Activated CD8-positive, alpha-beta memory T cell treated with anti-CD3 and anti-CD28 coated beads, Interleukin-2, amount 50 U/mL, for 48 hours (primary cell): ENCODE results near the gene KCNK6.

ENCODE experiments used
- DNase-seq: peaks from one replicate; pipeline ENCODE4 v3.0.0-alpha.2; 2020

Gene KCNK6

DNA sequence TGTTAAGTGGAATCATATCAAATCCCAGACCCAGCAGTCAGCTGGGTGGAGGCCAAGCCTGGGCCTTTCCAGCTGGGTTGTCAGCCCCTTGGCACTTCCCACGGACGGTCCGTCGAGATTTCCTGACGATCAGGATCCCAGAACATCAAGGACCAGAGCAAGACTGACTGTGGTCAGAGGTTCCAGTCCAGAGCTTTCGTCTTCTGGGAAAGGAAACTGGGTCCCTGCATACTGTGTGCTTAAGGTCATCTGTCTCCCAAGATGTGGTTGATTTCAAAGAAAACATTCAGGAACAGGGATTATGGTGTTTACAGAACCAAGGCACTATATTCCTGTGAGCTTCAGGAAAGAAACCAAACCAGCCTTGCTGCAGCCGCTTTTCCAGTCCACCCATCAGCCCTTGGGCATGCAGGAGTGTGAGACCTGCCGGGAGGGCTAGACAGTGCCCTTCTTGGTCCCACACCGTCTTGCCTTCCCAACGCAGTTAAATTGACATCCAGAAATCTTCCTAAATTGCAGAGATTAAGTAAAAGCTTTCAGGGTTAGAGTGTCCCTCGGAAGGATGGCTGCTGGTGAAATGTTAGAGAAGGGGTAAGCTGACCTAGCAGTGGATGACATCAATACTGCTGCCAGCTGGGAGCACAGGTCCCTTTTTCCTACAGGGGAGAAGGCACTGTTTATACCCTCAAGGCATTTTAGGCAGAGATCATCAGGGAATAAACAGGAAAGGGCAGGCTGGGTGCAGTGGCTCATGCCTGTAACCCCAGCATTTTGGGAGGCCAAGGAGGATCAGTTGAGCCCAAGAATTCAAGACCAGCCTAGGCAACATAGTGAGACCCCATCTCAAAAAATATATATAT lies 20.6 kb upstream of the KCNK6 start:
- no peak for DNase-seq

DNA sequence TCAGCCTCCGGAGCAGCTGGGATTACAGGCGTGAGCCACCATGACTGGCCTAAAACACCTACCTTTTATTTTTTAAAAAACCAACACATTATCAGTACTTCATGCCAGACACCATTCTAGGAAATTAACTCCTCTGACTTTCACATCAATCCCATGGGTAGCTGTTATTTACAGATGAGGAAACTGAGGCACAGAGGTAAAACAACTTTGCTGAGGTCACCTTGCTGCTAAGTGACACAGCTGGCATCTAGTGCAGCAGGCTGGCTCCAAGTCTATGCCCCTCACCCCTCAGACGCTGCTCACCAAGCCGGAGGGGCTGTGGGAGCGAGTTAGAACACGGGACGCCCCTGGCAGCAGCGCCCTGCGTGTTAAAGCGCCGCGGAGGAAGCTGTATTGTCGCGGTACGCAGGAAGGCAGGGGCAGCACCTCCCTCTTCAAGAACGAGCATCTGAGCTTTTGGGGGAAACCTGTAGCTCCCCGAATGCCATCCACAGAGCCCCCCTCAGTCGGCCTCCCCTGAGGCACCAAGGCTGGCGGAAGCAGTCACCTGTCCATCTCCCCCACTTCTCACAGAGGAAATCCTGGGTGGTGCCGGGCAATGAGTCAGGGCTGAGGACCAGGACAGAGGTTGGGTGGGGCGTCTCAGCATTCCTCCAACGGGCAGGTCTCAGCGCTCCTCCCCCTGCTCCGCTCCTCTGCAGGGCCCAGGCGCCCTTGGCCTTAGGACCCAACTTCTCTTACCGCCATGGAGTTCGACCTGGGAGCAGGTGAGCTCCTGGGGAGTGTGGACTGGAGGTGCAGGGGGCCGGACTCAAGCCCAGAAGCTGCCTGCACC lies 15.9 kb upstream of the KCNK6 start, which contains the start of gene C19orf33:
C19orf33 (plus strand) TSS at position 735 of the 835 bp plus-strand sequence; CDS start at position 746, 11 bp downstream.
- no peak for DNase-seq

DNA sequence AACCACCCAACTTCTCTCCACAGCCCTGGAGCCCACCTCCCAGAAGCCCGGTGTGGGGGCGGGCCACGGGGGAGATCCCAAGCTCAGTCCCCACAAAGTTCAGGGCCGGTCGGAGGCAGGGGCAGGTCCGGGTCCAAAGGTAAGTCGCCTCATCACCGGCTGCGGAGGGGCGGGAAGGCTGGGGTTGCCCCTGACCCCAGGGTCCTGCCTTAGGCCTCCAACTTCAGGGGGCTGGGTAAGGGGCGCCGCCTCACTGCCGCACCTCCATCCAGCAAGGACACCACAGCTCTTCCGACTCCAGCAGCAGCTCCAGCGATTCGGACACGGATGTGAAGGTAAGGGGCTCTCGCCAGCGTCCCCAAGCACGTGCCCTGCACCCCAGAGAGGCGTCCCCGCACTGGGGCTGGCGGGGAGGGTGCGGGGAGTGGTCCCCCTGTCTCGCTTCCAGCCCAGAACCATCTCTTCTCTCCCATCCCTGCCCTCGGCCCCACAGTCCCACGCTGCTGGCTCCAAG lies 15.2 kb upstream of the KCNK6 start:
- DNase-seq = no peak

DNA sequence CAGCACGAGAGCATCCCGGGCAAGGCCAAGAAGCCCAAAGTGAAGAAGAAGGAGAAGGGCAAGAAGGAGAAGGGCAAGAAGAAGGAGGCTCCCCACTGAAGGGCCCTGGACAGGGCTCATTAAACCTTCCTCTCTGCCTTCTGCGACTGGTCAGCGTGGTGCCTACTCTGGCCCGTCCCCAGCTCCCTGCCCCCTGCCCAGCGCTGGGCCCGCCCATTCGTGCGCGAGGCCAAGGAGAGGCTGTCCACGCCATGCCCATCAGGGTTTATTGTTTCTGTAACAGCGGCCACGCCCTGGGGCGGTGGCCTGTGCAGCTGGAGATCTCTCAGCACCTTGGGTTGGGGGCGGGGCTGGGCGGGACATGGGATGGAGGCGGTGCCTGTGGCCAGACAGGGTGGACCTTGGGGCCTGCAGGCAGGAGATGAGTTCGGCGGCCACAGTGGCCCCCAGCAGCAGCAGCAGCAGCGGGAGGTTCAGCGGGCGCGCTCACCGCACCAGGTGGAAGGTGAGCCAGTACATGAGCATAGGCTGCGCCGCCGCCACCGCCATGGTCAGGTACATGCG lies 14.7 kb upstream of the KCNK6 start:
- DNase-seq = no peak

DNA sequence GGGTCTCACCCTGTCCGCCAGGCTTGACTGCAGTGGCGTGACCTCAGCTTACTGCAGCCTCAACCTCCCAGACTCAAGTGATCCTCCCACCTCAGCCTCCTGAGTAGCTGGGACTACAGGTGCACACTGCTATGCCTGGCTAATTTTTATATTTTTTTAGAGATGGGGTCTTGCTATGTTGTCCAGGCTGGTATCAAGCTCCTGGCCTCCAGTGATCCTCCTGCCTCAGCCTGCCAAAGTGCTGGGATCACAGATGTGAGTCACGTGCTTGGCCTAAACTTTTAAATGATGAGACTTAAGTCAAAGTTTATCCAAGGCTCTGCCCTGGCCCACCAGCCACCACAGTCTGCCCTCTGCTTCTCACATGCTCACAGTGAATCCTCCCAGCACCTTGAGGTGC lies 13.4 kb upstream of the KCNK6 start:
- DNase-seq = no peak

DNA sequence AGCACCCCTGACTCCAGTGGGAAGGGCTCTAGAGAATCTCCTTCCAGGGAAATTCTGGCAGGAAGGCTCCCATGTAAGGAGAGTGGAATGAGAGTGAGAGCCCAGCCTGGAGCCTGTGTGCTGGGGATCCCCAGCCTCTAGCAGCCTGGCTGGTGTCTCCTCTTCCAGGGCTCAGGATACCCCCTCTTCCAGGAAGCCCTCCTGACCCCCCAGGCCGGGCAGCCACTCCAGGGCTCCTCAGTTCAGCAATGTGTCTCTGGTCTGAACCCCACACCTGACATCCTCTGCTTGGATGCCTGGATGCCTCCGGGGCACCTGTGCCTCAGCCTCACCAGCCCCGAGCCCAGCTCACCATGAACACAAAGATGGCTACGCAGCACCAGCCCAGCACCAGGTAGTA lies 12.6 kb upstream of the KCNK6 start:
- DNase-seq = no peak

DNA sequence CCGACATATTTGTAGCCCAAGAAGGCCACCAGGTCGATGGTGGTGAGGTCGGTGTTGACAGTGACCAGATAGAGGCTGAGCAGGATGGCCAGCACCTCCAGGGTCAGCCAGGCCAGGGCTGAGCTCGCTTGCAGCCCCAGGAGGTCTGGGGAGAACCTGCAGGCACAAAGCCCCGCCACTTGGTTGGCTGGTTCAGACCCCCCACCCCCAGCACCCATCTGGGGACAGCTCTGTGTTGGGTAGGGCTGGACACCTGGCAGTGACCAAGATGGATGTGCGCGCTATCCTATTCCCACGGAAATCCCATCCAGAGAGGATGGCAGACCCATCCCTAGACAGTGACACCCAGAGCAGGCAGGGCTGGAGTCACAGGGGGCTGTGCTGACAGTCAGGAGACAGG lies 12.0 kb upstream of the KCNK6 start:
- DNase-seq = no peak

DNA sequence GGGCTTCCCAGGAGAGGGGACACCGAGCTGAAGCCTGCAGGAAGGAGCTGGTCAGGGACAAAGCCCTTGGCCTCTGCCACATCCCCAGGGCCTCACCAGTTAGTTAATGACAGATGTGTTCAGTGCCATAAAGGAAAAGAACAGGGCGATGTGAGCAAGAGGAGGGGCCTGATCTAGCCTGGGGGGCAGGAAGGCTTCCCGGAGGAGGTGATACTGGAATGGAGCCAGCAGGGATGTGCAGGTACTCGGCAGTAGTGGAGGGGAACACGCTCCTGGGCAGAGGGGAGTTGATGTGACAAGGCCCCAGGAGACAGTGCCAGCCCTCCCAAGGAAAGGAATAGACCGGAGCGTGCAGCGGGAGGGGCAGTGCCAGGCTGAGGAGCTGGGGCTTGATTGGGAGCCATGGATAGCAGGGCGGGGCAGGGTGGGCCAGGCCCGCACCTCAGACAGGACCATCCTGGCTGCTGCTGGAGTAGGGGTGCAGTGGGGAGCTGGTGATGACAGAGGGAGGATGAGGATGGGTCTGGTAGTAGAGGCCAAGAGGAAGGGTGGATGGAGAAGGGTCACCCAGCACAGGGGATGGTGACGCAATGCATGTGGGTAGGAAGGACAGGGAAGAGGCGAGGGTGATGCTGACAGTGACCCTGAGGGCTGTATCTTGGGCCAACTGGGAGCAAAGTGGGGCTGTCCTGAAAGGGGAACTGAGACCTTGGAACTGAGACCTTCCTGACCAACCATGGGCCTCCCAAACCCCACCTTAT lies 11.5 kb upstream of the KCNK6 start:
- DNase-seq = no peak

DNA sequence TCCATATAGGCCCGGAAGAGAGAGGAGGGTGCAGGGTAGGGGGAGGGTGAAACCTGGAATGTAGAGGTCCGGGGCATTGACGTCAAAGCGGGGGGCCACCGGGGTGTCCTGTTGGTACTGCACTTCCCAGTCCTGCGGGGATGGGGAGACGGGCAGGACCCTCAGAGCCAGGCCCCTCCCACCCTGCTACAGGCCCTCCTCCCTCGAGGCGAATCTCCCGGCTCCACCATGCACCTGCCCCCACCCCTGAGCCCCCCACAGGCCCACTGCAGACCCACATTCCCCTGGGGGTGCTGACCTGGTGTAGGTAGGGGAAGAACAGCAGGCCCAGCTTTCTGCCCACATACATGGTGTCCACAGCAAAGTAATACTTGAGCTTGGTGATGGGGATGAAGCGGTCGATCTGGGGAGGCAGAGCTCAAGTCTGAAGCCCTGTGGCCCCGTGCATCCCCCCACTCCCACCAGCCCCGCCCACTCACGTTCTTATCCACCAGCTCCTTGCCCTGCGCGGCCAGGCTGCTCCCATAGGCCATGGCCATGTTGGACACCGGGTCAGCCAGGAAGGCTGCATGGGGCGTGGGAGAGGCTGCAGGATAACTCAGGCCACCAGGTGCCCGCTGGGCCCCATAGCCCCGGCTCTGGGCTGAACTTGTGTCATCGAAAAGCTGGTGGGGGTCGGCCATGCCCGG lies 10.6 kb upstream of the KCNK6 start:
- DNase-seq = no peak

DNA sequence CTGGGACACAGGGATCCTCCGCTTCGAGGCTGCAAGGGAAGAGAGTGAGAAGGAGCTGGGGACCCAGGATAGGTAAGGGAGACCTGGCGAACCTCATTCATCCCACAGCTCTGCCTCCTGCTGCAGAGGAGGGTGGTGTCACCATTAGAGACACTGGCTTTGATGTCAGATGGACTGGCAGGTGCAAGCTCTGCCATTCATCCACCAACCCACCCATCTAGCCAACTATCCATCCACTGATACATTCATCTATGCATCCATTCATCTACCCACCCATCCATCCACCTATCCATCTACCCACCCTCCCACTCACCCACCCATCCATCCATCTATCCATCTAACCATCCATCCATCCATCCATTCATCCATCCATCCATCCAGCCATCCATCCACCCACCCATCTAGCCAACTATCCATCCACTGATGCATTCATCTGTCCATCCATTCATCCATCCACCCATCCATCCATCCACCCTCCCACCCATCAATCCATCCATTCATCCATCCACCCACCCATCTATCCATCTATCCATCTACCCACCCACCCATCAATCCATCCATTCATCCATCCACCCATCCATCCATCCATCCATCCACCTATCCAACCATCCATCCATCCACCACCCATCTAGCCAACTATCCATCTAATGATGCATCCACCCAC lies 9.9 kb upstream of the KCNK6 start:
- no peak for DNase-seq

DNA sequence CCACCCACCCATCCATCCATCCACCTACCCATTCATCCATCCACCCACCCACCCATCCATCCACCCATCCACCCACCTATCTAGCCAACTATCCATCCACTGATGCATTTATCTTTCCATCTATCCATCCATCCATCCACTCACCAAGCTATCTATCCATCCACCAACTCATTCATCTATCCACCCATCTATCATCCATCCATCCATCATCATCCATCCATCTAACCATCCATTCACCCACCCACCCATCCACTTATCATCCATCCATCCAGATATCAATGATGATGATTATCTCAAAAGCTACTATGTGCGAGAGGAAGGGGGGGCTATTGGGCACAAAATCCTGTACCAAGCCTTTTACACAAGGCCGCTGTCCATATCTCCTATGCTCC lies 9.4 kb upstream of the KCNK6 start:
- DNase-seq = no peak

DNA sequence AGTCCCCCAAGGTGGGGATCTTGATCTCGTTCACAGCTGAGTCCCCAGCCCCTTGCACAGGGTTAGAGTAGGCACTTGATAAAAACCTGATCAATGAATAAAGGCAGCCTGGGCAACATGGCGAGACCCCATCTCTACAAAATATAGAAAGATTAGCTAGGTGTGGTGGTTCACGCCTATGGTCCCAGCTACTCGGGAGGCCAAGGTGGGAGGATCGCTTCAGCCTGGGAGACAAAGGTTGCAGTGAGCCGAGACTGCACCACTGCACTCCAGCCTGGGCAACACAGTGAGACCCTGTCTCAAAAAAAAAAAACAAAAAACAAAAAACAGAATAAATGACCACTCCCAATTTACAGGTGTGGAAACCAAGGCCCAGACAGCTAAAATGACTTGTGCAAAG lies 8.7 kb upstream of the KCNK6 start:
- DNase-seq = no peak

DNA sequence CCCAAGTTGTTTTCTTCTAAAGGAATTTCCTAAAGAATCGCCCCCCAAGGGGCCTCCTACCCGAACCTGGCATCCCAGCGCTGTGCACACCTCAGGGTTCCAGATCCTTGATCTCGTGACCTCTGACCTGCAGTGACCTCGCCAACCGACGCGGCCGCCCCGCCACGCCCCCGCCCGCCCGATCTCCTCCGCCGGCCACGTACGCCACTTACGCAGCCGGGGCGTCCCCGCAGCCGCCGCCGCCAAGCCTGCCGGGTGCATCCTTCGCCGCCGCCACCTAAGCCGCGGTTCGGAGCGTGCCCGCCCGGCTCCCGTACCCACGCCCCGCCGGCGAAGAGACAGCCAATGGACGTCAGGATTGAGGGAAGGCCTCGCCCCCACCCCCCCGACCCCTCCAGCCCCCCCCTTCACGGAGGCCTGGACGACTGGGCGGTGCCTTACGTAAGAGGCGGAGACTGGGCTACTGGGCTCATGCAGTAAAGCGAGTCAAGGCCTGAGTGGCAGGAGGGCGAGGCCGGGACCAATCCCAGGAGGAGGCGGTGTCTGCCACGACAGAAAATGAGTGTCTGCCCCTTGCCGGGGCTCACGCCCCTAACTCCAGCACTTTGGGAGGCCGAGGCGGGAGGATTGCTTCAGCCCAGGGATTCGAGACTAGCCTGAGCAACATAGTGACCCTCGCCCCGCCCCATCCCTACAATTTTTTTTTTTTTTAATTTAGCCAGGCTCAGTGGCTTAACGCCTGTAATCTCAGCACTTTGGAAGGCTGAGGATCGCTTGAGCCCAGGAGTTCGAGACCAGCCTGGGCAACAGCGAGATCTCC lies 3.8 kb upstream of the KCNK6 start, which contains the start of gene YIF1B:
YIF1B (minus strand) TSS at position 291 of the 820 bp plus-strand sequence; CDS start at position 261, 30 bp downstream.
- DNase-seq = peak; percentile 97

DNA sequence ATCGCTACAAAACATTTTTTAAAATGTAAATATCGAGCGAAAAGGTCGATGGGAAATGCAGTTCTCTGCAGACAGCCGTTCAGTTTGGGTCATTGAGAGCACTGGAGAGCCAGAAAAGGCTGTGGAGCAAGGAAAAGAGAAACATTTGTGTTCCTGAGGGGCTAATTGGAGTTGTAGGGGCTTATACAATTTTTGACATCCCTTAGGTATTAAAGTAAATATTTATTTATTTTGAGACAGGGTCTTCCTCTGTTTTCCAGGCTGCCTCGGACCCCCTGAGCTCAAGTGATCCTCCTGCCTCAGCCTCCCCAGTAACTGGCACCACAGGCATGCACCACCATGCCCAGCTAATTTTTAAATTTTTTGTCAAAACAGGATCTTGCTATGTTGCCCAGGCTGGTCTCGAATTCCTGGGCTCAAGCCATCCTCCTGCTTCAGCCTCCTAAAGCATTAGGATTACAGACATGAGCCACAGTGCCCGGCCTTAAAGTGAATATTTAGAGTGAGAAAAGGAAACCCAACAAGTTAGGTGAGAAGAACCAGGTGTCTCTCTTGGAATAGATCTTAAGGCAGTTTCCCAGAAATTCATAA lies 3.1 kb upstream of the KCNK6 start:
- no peak for DNase-seq

DNA sequence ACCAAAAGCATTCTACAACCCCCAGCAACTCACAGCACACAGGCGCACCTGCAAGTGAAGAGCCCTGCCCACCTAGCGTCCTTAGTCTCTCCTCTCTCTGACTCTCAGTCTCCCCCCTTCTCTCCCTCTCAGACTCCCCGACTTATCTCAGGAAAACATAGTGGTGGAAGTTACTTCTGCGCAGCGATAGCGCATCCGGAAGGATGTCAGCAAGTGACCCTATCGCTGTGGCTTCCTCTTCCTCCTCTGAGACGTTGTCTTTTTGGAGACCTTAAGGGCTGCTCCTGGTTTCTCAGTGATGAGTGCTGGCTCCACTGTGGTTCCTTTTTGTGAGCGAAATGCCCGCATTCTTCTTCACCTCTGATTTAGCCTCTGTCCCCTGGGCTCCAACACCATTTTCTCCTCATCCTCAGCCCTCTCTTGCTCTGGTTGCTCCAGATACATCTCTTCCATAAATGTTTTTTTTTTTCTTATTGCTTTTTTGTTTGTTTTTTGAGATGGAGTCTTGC lies 2.5 kb upstream of the KCNK6 start:
- DNase-seq = peak; percentile 59

DNA sequence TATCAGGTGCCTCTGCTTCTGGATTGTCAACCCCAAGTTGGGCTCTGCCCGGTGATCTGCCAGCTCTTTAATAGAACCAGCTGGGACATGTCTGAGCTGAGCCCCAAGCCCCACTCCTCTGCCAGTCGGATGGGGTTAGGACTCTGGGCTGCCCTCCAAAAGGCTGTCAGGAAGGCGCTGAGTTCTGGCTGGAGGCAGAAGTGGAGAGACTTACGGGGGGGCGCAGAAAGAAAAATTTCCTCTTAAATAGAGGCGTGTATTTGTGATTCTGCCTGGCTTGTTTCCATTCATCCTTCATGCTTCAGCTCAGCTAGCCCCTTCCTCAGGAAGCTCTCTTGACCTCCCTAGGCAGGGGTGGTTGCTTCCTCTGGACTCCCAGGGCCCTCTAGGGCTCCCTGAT lies 985 bp upstream of the KCNK6 start:
- no peak for DNase-seq

DNA sequence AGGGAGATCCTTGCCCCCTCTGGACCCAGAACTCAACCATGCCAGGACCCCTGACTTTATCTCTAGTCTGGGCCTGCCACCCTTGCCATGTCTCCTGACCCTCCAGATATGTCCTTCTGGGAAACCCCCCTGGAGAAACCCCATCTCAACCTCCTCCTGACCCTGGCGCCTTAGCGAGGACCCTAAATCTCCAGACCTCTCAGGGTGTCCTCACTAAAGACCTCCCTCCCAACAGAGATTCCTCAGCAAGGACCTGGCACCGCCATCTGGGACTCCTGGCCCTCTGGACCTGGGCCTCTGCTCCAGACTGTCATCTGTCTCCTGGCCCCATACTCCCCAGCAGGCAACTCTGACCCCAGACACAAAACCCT lies 1.3 kb downstream of the KCNK6 start:
- DNase-seq = no peak

DNA sequence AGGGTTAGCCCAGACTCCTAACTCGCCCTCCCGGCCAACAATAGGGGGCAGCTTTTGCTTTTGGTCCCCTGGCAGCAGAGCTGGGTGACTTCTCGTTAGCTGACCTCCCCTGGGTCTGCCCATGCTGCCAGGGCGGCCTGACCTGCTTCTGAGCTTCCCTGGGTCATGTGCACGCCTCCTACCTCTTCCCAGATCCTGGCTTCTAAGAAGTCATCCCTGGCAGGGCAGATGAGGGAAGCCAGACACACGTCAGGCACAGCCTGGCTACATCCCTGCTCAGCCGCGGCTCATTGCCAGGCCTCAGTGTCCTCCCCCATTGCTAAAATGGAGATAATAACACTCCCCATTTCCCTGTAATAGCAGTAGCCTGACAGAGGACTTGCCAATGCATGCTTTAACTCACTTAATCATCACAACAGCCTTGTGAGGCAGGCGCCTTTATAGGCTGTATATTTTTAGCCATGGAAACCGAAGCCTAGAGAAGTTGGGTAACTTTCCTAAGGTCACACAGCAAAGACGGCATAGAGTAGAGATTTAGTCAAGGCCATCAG lies 2.1 kb downstream of the KCNK6 start:
- DNase-seq = no peak

DNA sequence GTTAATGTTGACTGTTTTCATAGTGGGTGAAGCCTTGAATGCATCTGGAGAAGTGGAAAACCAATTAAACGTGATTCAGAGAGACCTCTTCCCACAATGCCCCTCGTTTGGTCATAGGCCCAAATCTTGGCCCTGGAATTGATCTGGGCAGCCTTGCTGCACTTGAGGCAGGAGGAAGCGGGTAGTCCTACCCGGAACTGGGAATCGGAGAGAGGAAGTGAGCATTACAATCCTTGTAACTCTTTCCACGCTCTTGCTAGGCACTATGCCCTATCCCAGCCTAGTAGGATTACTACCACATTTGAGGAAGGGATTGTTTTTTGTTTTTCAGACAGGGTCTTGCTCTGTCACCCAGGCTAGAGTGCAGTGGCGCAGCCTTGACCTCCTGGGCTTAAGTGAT lies 3.6 kb downstream of the KCNK6 start:
- no peak for DNase-seq

DNA sequence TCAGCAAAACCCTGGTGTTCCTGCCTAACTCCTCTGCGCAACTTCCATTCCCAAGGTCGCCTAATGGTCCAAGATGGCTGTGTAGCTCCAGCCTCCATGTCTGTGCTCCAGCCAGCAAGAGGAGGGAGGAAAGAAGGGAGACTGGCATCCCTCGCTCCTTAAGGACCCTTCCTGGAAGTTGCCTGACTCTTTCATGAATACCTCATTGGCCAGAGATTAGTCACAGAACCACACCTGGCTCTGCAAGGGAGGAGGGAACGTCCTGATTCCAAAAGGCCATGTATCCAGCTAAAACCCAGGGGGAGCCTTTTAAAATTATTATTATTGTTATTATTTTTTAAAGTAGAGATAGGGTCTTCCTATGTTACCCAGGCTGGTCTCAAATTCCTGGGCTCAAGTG lies 4.8 kb downstream of the KCNK6 start:
- no peak for DNase-seq
